Fibroblast of lung (primary cell): ENCODE measurements around the gene RNF31.

Experiments used
- EZH2 ChIP-seq: IDR thresholded peaks from 2 replicates; pipeline ENCODE4 v1.5.1; 2012; ENCODE audit warnings: low read length, control low read depth, mild to moderate bottlenecking; ENCODE audit errors: missing control alignments
- TF ChIP-seq, protein P1 (sequence below), 2 donors: IDR thresholded peaks in 1 of 2; conservative IDR thresholded peaks in 1 of 2; 1 replicate in 1 of 2; 2 replicates in 1 of 2; pipeline ENCODE4 v1.5.1; 2011 to 2012; ENCODE audit warnings: low read length in 2 of 2, control low read depth in 1 of 2, inconsistent platforms in 1 of 2, low read depth in 1 of 2, mild to moderate bottlenecking in 1 of 2

DNA sequence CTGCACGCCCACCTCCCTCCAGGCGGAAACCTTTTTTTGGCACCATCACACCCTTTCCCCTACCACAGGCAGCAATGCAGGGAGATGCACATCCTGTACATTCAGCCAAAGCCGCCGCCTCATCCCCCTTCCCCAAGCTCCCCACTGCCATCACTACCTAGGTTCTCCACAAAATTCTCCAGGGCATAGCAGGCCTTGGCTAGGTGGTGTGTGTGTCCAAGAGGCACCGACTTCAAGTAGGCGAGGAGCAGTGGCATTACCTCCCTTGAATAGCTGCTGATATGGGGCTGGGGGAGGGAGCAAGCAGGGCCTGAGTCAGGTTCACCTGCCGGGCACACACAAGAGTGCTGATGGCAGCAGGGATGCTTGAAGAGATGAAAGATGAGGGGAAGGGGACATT, 37.7 kb downstream of the RNF31 start:
- TF ChIP-seq, protein P1, sequence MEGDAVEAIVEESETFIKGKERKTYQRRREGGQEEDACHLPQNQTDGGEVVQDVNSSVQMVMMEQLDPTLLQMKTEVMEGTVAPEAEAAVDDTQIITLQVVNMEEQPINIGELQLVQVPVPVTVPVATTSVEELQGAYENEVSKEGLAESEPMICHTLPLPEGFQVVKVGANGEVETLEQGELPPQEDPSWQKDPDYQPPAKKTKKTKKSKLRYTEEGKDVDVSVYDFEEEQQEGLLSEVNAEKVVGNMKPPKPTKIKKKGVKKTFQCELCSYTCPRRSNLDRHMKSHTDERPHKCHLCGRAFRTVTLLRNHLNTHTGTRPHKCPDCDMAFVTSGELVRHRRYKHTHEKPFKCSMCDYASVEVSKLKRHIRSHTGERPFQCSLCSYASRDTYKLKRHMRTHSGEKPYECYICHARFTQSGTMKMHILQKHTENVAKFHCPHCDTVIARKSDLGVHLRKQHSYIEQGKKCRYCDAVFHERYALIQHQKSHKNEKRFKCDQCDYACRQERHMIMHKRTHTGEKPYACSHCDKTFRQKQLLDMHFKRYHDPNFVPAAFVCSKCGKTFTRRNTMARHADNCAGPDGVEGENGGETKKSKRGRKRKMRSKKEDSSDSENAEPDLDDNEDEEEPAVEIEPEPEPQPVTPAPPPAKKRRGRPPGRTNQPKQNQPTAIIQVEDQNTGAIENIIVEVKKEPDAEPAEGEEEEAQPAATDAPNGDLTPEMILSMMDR (conservative IDR thresholded peaks at IDR 0.05 in 1 of 2, IDR thresholded peaks at IDR 0.05 in 1 of 2; ENCODE audit: low read depth in 1 of 2, low read length in 2 of 2): no peak
- no peak for TF ChIP-seq EZH2
